PC-3 (cell line): ENCODE measurements around the gene PLCZ1. TPM values are rescaled to one million over a fixed set of nuclear protein-coding genes. Genes with fewer than 3 reads are reported as not detected.
"Not testable (repeated sequence)": the region's sequence is repeated elsewhere in the genome, so short reads cannot be mapped to it uniquely, and the experiment has no call there.

ENCODE experiments used
- ATAC-seq: fragments of 200-7000 bp; cut with Tn5 transposase; 2 replicates; pipeline ENCODE4 v1.9.1; 2020; ENCODE audit warnings: mild to moderate bottlenecking, moderate library complexity
- Bru-seq: library from RNA; stranded (reverse); fragments of 400-500 nt; gene quantifications from one replicate; lab custom pipeline; 2021; lab: Mats Ljungman, UMichigan
- BruChase-seq, 2 experiments: library from RNA; stranded (reverse); fragments of 400-500 nt; gene quantifications; one replicate each; lab custom pipeline; 2021; lab: Mats Ljungman, UMichigan
- BruUV-seq: library from RNA; stranded (reverse); fragments of 400-500 nt; replicated peaks from 2 replicates; lab custom pipeline; 2021; lab: Mats Ljungman, UMichigan
- CTCF ChIA-PET: fragments of 300-600 bp; sonication (Branson Sonifier 250); formaldehyde crosslinking; loops from one replicate; lab custom pipeline; 2022; ENCODE audit warnings: antibody characterized with exemption; lab: Charles Lee
- POLR2A ChIA-PET: fragments of 300-600 bp; sonication (Branson Sonifier 250); formaldehyde crosslinking; loops from one replicate; lab custom pipeline; 2022; ENCODE audit warnings: antibody characterized with exemption; ENCODE audit not compliant: unreplicated experiment; lab: Charles Lee
- DNase-seq: peaks from one replicate; pipeline ENCODE4 v3.0.0-alpha.2; 2015
- H2AFZ ChIP-seq: fragments of 300-600 bp; sonication (generic); 2 replicates; pipeline ENCODE4 v1.6.0; 2016; ENCODE audit warnings: antibody characterized with exemption, low read length
- H3F3A ChIP-seq: fragments of 300-600 bp; sonication (generic); one replicate; pipeline ENCODE4 v1.6.0; 2017; ENCODE audit warnings: antibody characterized with exemption, low read length, control low read depth, mild to moderate bottlenecking; ENCODE audit not compliant: unreplicated experiment
- H3K27ac ChIP-seq: fragments of 300-600 bp; sonication (generic); 2 replicates; pipeline ENCODE4 v1.5.1; 2016; ENCODE audit warnings: mild to moderate bottlenecking, low read length
- H3K27me3 ChIP-seq: fragments of 300-600 bp; sonication (generic); 2 replicates; pipeline ENCODE4 v1.6.1; 2016; ENCODE audit warnings: low read length, mixed read lengths
- H3K36me3 ChIP-seq: fragments of 300-600 bp; sonication (generic); 2 replicates; pipeline ENCODE4 v1.6.1; 2016; ENCODE audit warnings: low read depth, mixed run types, low read length, mixed read lengths
- H3K4me1 ChIP-seq: fragments of 300-600 bp; sonication (generic); 2 replicates; pipeline ENCODE4 v1.5.1; 2016; ENCODE audit warnings: low read length; ENCODE audit not compliant: insufficient read depth
- H3K4me2 ChIP-seq: fragments of 300-600 bp; sonication (generic); 2 replicates; pipeline ENCODE4 v1.6.0; 2016; ENCODE audit warnings: low read length
- H3K4me3 ChIP-seq: fragments of 300-600 bp; sonication (generic); 2 replicates; pipeline ENCODE4 v1.5.1; 2016; ENCODE audit warnings: mild to moderate bottlenecking, low read length, mixed read lengths
- H3K79me2 ChIP-seq: fragments of 300-600 bp; sonication (generic); 2 replicates; pipeline ENCODE4 v1.6.1; 2017; ENCODE audit warnings: low read length, mixed read lengths
- H3K9ac ChIP-seq: fragments of 300-600 bp; sonication (generic); 2 replicates; pipeline ENCODE4 v1.6.0; 2016; ENCODE audit warnings: mild to moderate bottlenecking, low read length
- H3K9me2 ChIP-seq: fragments of 300-600 bp; sonication (generic); replicated peaks from 2 replicates; pipeline ENCODE4 v1.6.1; 2016; ENCODE audit warnings: mixed run types, low read length, mixed read lengths
- H3K9me3 ChIP-seq: fragments of 300-600 bp; sonication (generic); 2 replicates; pipeline ENCODE4 v1.6.1; 2016; ENCODE audit warnings: low read length, mixed read lengths
- H4K20me1 ChIP-seq: fragments of 300-600 bp; sonication (generic); 2 replicates; pipeline ENCODE4 v1.6.1; 2016; ENCODE audit warnings: low read length, mixed read lengths
- EZH2 ChIP-seq: fragments of 300-600 bp; sonication (generic); IDR thresholded peaks from one replicate; pipeline ENCODE4 v1.6.1; 2017; ENCODE audit warnings: antibody characterized with exemption, mild to moderate bottlenecking, low read length; ENCODE audit not compliant: unreplicated experiment
- EZH2phosphoT487 ChIP-seq: fragments of 300-600 bp; sonication (generic); IDR thresholded peaks from 2 replicates; pipeline ENCODE4 v1.6.1; 2018; ENCODE audit warnings: mild to moderate bottlenecking, antibody characterized with exemption, low read length, borderline replicate concordance
- intact Hi-C: fragments of 100-400 bp; cut with micrococcal nuclease; formaldehyde crosslinking; loops from 2 replicates; pipeline ENCODE4 v1.9.0; 2023
- long read RNA-seq: library from polyadenylated mRNA; unstranded; transcript quantifications from one replicate; pipeline ENCODE4 v2.0.0, GENCODE V29; 2021; ENCODE audit not compliant: unreplicated experiment
- total RNA-seq: library from RNA; depleted of rRNA; stranded (reverse); fragments of >200 nt; gene quantifications from 2 replicates; pipeline ENCODE4 v1.2.3, GENCODE V29; 2014; rRNA removed
- TF ChIP-seq, protein P1 (sequence below): fragments of 300-600 bp; sonication (generic); conservative IDR thresholded peaks from 2 replicates; pipeline ENCODE4 v1.5.1; 2017; ENCODE audit warnings: antibody characterized with exemption, low read depth, mild to moderate bottlenecking, low read length

Gene PLCZ1, protein sequence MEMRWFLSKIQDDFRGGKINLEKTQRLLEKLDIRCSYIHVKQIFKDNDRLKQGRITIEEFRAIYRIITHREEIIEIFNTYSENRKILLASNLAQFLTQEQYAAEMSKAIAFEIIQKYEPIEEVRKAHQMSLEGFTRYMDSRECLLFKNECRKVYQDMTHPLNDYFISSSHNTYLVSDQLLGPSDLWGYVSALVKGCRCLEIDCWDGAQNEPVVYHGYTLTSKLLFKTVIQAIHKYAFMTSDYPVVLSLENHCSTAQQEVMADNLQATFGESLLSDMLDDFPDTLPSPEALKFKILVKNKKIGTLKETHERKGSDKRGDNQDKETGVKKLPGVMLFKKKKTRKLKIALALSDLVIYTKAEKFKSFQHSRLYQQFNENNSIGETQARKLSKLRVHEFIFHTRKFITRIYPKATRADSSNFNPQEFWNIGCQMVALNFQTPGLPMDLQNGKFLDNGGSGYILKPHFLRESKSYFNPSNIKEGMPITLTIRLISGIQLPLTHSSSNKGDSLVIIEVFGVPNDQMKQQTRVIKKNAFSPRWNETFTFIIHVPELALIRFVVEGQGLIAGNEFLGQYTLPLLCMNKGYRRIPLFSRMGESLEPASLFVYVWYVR
- total RNA-seq (not detected in 2 replicates), Bru-seq, nascent RNA (percentile 7 among the genes with signal in this experiment), BruChase-seq, experiment 1, labeled RNA remaining after a 6-hour chase (percentile 4 among the genes with signal in this experiment), BruChase-seq, experiment 2, labeled RNA remaining after a 2-hour chase (not detected)
- long read RNA-seq: 0 reads

DNA sequence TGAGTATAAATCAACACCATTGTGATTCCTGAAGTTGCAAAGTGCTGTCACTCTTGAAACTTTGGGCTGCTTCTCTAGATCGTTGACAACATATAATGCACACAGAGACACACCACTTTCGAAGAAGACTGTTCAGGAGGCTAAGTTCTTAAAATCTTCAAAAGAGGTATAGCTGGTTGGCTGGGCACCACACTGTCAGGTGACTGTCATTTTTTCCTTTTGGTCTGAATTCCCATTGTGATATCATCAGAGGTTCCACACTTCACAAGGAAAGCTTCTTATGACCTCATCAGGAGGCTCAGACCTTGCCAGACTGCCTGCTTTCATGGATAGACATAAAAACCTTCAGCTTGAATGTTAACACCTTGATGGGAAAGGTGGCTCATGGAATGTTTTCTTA, at the start of gene PLCZ1, which contains the start of gene CAPZA3:
TSS of gene PLCZ1 (minus strand) at position 194 of the 400 bp plus-strand sequence. CDS start 641 bp downstream, outside the sequence.
TSS of gene CAPZA3 (plus strand) at position 301 of the 400 bp plus-strand sequence. CDS start 150 bp downstream, outside the sequence.
- ATAC-seq (no peak), DNase-seq (no peak)
- ChIA-PET CTCF (no interaction called here), POLR2A (no interaction called here)
- no peak within 1 kb of the TSS for H3K4me2 ChIP-seq
- no peak within 1 kb of the TSS for H3K9ac ChIP-seq
- H3K9me2 ChIP-seq: no peaks in the 10 kb centered on the region
- H3K9me3 ChIP-seq: 0 out of 2 replicates have a peak, but pooled peaks cover 5% of the 10 kb centered on the region
- no peak within 1 kb of the TSS for H3K4me3 ChIP-seq
- H2AFZ ChIP-seq: no peak within 1 kb of the TSS
- H3K36me3 ChIP-seq: no peaks in the 10 kb centered on the region
- H3K27ac ChIP-seq: no peak within 1 kb of the TSS
- no peaks in the 10 kb centered on the region for H4K20me1 ChIP-seq
- intact Hi-C loops: no loop called here
- no peaks in the 10 kb centered on the region for H3F3A ChIP-seq
- H3K4me1 ChIP-seq: no peaks in the 10 kb centered on the region
- no TSS peak for BruUV-seq
- TF ChIP-seq EZH2 (no peak), EZH2phosphoT487 (no peak)
- TF ChIP-seq, protein P1, sequence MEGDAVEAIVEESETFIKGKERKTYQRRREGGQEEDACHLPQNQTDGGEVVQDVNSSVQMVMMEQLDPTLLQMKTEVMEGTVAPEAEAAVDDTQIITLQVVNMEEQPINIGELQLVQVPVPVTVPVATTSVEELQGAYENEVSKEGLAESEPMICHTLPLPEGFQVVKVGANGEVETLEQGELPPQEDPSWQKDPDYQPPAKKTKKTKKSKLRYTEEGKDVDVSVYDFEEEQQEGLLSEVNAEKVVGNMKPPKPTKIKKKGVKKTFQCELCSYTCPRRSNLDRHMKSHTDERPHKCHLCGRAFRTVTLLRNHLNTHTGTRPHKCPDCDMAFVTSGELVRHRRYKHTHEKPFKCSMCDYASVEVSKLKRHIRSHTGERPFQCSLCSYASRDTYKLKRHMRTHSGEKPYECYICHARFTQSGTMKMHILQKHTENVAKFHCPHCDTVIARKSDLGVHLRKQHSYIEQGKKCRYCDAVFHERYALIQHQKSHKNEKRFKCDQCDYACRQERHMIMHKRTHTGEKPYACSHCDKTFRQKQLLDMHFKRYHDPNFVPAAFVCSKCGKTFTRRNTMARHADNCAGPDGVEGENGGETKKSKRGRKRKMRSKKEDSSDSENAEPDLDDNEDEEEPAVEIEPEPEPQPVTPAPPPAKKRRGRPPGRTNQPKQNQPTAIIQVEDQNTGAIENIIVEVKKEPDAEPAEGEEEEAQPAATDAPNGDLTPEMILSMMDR: no peak
- no peaks in the 10 kb centered on the region for H3K79me2 ChIP-seq
- no peaks in the 10 kb centered on the region for H3K27me3 ChIP-seq

DNA sequence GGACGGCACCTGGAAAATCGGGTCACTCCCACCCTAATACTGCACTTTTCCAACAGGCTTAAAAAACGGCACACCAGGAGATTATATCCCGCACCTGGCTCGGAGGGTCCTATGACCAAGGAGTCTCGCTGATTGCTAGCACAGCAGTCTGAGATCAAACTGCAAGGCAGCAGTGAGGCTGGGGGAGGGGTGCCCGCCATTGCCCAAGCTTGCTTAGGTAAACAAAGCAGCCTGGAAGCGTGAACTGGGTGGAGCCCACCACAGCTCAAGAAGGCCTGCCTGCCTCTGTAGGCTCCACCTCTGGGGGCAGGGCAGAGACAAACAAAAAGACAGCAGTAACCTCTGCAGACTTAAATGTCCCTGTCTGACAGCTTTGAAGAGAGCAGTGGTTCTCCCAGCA, 47.7 kb upstream of the PLCZ1 start:
- H3K9me3 ChIP-seq, H3K9ac ChIP-seq, H3K4me1 ChIP-seq, H3K79me2 ChIP-seq, intact Hi-C loops, H3K27ac ChIP-seq, ATAC-seq, DNase-seq, H3F3A ChIP-seq, H3K36me3 ChIP-seq, CTCF ChIA-PET, H3K4me3 ChIP-seq, H4K20me1 ChIP-seq, H2AFZ ChIP-seq, H3K27me3 ChIP-seq, H3K4me2 ChIP-seq, H3K9me2 ChIP-seq, BruUV-seq, POLR2A ChIA-PET: not testable (repeated sequence)

DNA sequence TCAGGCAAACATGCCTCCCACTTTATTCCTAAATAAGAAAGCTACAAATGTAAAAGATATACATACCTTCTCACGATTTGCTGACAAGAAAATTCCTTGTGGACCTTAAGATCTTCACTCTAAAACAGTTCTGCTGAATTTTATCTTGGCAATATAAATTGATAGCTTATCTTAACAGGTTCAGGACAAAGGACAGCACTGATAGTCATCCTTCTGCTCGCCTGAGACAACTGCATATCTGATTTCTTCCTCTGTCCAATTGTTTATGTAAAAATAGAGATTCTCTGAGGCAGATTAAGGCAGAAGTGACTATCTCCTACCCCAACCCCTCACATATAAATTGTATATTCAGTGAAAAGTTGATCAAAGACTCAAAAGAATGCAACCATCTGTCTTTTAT, 45.0 kb upstream of the PLCZ1 start:
- Histone ChIP-seq H3K4me2 (no peak overlapping the region), H2AFZ (no peak overlapping the region), H3K27ac (no peak overlapping the region), H3K9me2 (no peaks in the 10 kb centered on the region), H3K79me2 (no peaks in the 10 kb centered on the region), H3K4me3 (no peak overlapping the region), H3K36me3 (no peaks in the 10 kb centered on the region), H3K27me3 (no peaks in the 10 kb centered on the region), H3K9ac (no peak overlapping the region), H3F3A (no peaks in the 10 kb centered on the region), H4K20me1 (no peaks in the 10 kb centered on the region), H3K4me1 (no peaks in the 10 kb centered on the region), H3K9me3 (no peaks in the 10 kb centered on the region)
- DNase-seq (no peak), ATAC-seq (no peak)
- ChIA-PET POLR2A (no interaction called here), CTCF (no interaction called here)
- TF ChIP-seq, protein P1: no peak
- TF ChIP-seq EZH2 (no peak), EZH2phosphoT487 (no peak)
- no TSS peak for BruUV-seq
- intact Hi-C loops: no loop called here

DNA sequence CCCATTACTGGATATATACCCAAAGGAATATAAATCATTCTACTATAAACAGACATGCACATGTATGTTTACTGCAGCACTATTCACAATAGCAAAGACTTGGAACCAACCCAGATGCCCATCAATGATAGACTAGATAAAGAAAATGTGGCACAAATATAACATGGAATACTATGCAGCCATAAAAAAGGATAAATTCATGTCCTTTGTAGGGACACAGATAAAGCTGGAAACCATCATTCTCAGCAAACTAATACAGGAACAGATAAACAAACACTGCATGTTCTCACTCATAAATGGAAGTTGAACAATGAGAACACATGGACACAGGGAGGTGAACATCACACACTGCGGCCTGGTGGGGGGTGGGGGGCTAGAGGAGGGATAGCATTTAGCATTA, 28.7 kb upstream of the PLCZ1 start:
- POLR2A ChIA-PET, H3K9ac ChIP-seq, H2AFZ ChIP-seq, H3F3A ChIP-seq, DNase-seq, intact Hi-C loops, H3K4me2 ChIP-seq, ATAC-seq, H3K79me2 ChIP-seq, H3K36me3 ChIP-seq, BruUV-seq, H3K9me2 ChIP-seq, H3K4me3 ChIP-seq, CTCF ChIA-PET, H3K9me3 ChIP-seq, H4K20me1 ChIP-seq, H3K27ac ChIP-seq, H3K27me3 ChIP-seq, H3K4me1 ChIP-seq: not testable (repeated sequence)
